ENCODE measurements around the gene SMURF2.
"Not testable (repeated sequence)": the region's sequence is repeated elsewhere in the genome, so short reads cannot be mapped to it uniquely, and the experiment has no call there.

SMURF2 gene

GRCh38 chr17:64632606-64633005 lies 29.5 kb downstream of the SMURF2 start:
- DNase-seq (ENCODE audit: low spot score), result no peak

- DNase-seq (ENCODE audit: low spot score), result no peak
Observed at GRCh38 chr17:64632194-64632593, 29.9 kb downstream of the SMURF2 start.

- DNase-seq (ENCODE audit: low spot score), result no peak
Observed at GRCh38 chr17:64630309-64631223, 31.5 kb downstream of the SMURF2 start.

- no peak for DNase-seq (ENCODE audit: low spot score)
Observed at GRCh38 chr17:64628641-64629040, 33.5 kb downstream of the SMURF2 start.

GRCh38 chr17:64627797-64628196 lies 34.3 kb downstream of the SMURF2 start:
- DNase-seq (ENCODE audit: low spot score), result no peak

GRCh38 chr17:64626827-64627226 lies 35.3 kb downstream of the SMURF2 start:
- DNase-seq (ENCODE audit: low spot score), result no peak

GRCh38 chr17:64625541-64625940 lies 36.6 kb downstream of the SMURF2 start:
- no peak for DNase-seq (ENCODE audit: low spot score)

GRCh38 chr17:64622931-64623654 lies 39.0 kb downstream of the SMURF2 start:
- no peak for DNase-seq (ENCODE audit: low spot score)

- DNase-seq (ENCODE audit: low spot score), result no peak
Observed at GRCh38 chr17:64621772-64622171, 40.3 kb downstream of the SMURF2 start.

- no peak for DNase-seq (ENCODE audit: low spot score)
Observed at GRCh38 chr17:64618848-64619247, 43.3 kb downstream of the SMURF2 start.

- peak; percentile 32 for DNase-seq (ENCODE audit: low spot score)
Observed at GRCh38 chr17:64617125-64617780, 44.9 kb downstream of the SMURF2 start.

- DNase-seq (ENCODE audit: low spot score), result no peak
Observed at GRCh38 chr17:64615028-64615677, 47.0 kb downstream of the SMURF2 start.

GRCh38 chr17:64614266-64615027 lies 47.7 kb downstream of the SMURF2 start:
- DNase-seq (ENCODE audit: low spot score), result no peak

- no peak for DNase-seq (ENCODE audit: low spot score)
Observed at GRCh38 chr17:64611369-64611768, 50.7 kb downstream of the SMURF2 start.

- DNase-seq (ENCODE audit: low spot score), result not testable (repeated sequence)
Observed at GRCh38 chr17:64610244-64610643, 51.9 kb downstream of the SMURF2 start.

GRCh38 chr17:64608571-64608981 lies 53.5 kb downstream of the SMURF2 start:
- no peak for DNase-seq (ENCODE audit: low spot score)

- no peak for DNase-seq (ENCODE audit: low spot score)
Observed at GRCh38 chr17:64607862-64608565, 54.1 kb downstream of the SMURF2 start.

- peak; percentile 37 for DNase-seq (ENCODE audit: low spot score)
Observed at GRCh38 chr17:64604532-64604931, 57.6 kb downstream of the SMURF2 start.

GRCh38 chr17:64603987-64604386 lies 58.1 kb downstream of the SMURF2 start:
- DNase-seq (ENCODE audit: low spot score), result no peak

- no peak for DNase-seq (ENCODE audit: low spot score)
Observed at GRCh38 chr17:64599827-64600226, 62.3 kb downstream of the SMURF2 start.

All from SK-N-DZ (cell line).